Activated CD4-positive, alpha-beta T cell treated with anti-CD3 and anti-CD28 coated beads, Interleukin-2, Interleukin-6, amounts not matched to agents 100 ng/mL and 50 ng/mL, durations not matched to agents 16 hours and 8 hours (primary cell): ENCODE results near the gene SFN.
"Not testable (repeated sequence)": the region's sequence is repeated elsewhere in the genome, so short reads cannot be mapped to it uniquely, and the experiment has no call there.

Source experiments
- DNase-seq: peaks from one replicate; pipeline ENCODE4 v3.0.0-alpha.2; 2020

Gene SFN

GRCh38 chr1:26862781-26863684, at the start of gene SFN:
TSS of gene SFN (plus strand) at chr1:26863149. CDS start at chr1:26863213, 64 bp downstream.
- DNase-seq: peak; percentile 81

- no peak for DNase-seq
Measured at GRCh38 chr1:26814377-26814776, 48.6 kb upstream of the SFN start.

- no peak for DNase-seq
Measured at GRCh38 chr1:26814893-26815292, 48.1 kb upstream of the SFN start.

GRCh38 chr1:26820784-26821269, 42.1 kb upstream of the SFN start:
- no peak for DNase-seq

GRCh38 chr1:26822737-26823395, 40.1 kb upstream of the SFN start:
- no peak for DNase-seq

GRCh38 chr1:26824731-26825130, 38.2 kb upstream of the SFN start:
- DNase-seq: no peak

GRCh38 chr1:26826261-26827105, 36.5 kb upstream of the SFN start, which contains the start of gene ZDHHC18:
TSS of gene ZDHHC18 (plus strand) at chr1:26826688. CDS start at chr1:26826805, 117 bp downstream.
- peak; percentile 83 for DNase-seq

- DNase-seq: no peak
Measured at GRCh38 chr1:26827106-26827604, 35.8 kb upstream of the SFN start.

- no peak for DNase-seq
Measured at GRCh38 chr1:26827663-26828062, 35.3 kb upstream of the SFN start.

GRCh38 chr1:26828411-26828991, 34.4 kb upstream of the SFN start:
- peak; percentile 41 for DNase-seq

GRCh38 chr1:26829184-26829911, 33.6 kb upstream of the SFN start:
- DNase-seq: no peak

GRCh38 chr1:26831059-26831458, 31.9 kb upstream of the SFN start:
- no peak for DNase-seq

GRCh38 chr1:26831546-26832248, 31.3 kb upstream of the SFN start:
- DNase-seq: no peak

- DNase-seq: no peak
Measured at GRCh38 chr1:26832249-26832960, 30.5 kb upstream of the SFN start.

GRCh38 chr1:26833432-26834405, 29.2 kb upstream of the SFN start:
- DNase-seq: peak; percentile 92

GRCh38 chr1:26837665-26838064, 25.3 kb upstream of the SFN start:
- not testable (repeated sequence) for DNase-seq

GRCh38 chr1:26838474-26839338, 24.2 kb upstream of the SFN start:
- peak; percentile 75 for DNase-seq

GRCh38 chr1:26839339-26839722, 23.6 kb upstream of the SFN start:
- DNase-seq: no peak
